Transverse colon (tissue), 4 donors: ENCODE results near the gene CPNE6.

Source experiments
- POLR2AphosphoS5 ChIP-seq, 3 donors: sonication (generic); formaldehyde crosslinking; IDR thresholded peaks; one replicate each; pipeline ENCODE4 v1.6.1; 2016; ENCODE audit warnings: antibody characterized with exemption in 3 of 3
- TF ChIP-seq, protein P1 (sequence below), 5 experiments: fragments of 200-600 bp in 3 of 5; fragments of 450-650 bp in 2 of 5; sonication (generic) in 3 of 5; IDR thresholded peaks; 1 replicate in 2 of 5; 2 replicates in 3 of 5; pipeline ENCODE4 v1.5.1; 2016 to 2017; ENCODE audit warnings: antibody characterized with exemption in 5 of 5, inconsistent platforms in 3 of 5, mild to moderate bottlenecking in 2 of 5, moderate library complexity in 1 of 5

DNA sequence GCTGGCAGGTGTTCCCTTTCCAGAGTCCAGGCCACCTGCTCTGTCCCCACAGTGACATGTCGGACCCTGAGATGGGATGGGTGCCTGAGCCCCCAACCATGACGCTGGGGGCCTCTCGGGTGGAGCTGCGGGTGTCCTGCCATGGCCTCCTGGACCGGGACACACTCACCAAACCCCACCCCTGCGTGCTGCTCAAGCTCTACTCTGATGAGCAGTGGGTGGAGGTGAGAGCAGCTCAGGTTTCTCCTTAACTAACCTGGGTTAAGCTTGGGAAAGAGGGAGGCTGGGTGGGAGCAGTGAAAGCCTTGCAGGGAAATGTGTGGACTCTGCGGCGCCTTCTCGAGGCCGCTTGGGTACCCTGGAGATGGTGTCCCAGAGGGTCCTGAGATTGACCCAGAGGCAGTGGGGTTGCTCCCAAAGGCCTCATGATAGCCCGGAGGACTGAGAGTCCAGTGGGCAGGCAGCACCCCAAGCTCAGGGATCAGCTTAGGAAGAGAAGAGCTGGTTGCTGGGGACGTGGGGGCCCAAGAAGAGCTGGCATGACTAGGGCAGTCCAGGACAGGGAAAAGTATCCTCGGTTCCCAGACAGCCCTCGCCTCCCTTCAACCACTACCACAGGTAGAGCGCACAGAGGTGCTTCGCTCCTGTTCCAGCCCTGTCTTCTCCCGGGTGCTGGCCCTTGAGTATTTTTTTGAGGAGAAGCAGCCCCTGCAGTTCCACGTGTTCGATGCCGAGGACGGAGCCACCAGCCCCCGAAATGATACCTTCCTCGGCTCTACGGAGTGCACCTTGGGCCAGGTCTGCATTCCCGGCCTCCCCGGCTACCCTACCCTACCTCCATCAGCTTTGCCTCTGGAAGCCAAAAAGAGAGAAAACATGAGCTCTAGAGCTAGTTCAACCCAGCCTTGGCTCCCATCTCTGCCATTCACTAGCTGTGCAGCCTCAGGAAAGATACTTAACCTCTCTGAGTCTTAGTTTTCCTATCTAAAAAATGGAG lies 1.8 kb downstream of the CPNE6 start:
- TF ChIP-seq, protein P1, sequence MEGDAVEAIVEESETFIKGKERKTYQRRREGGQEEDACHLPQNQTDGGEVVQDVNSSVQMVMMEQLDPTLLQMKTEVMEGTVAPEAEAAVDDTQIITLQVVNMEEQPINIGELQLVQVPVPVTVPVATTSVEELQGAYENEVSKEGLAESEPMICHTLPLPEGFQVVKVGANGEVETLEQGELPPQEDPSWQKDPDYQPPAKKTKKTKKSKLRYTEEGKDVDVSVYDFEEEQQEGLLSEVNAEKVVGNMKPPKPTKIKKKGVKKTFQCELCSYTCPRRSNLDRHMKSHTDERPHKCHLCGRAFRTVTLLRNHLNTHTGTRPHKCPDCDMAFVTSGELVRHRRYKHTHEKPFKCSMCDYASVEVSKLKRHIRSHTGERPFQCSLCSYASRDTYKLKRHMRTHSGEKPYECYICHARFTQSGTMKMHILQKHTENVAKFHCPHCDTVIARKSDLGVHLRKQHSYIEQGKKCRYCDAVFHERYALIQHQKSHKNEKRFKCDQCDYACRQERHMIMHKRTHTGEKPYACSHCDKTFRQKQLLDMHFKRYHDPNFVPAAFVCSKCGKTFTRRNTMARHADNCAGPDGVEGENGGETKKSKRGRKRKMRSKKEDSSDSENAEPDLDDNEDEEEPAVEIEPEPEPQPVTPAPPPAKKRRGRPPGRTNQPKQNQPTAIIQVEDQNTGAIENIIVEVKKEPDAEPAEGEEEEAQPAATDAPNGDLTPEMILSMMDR (IDR thresholded peaks at IDR 0.05), result no peak
- TF ChIP-seq POLR2AphosphoS5 (IDR thresholded peaks at IDR 0.05), result no peak
